ENCODE data around the gene CDKN1A.
A peak's percentile ranks its signal among the peaks of the same experiment; 100 is the strongest.
"Not testable (repeated sequence)": the region's sequence is repeated elsewhere in the genome, so short reads cannot be mapped to it uniquely, and the experiment has no call there.

CDKN1A gene

GRCh38 chr6:36678488-36679042 lies at the start of gene CDKN1A:
Gene CDKN1A (plus strand): TSS chr6:36678714. CDS start chr6:36684102, 5,388 bp downstream.
- peak; percentile 84 for DNase-seq

- no peak for DNase-seq
These were observed 48.7 kb upstream of the CDKN1A start for GRCh38 chr6:36629784-36630183.

GRCh38 chr6:36631326-36632011 lies 47.0 kb upstream of the CDKN1A start:
- DNase-seq = no peak

GRCh38 chr6:36633370-36633769 lies 45.1 kb upstream of the CDKN1A start:
- DNase-seq = no peak

- DNase-seq = no peak
These were observed 44.6 kb upstream of the CDKN1A start for GRCh38 chr6:36633915-36634314.

GRCh38 chr6:36634317-36635108 lies 44.0 kb upstream of the CDKN1A start:
- DNase-seq = no peak

- DNase-seq = no peak
These were observed 42.2 kb upstream of the CDKN1A start for GRCh38 chr6:36636283-36636682.

- no peak for DNase-seq
These were observed 41.7 kb upstream of the CDKN1A start for GRCh38 chr6:36636687-36637418.

- no peak for DNase-seq
These were observed 39.9 kb upstream of the CDKN1A start for GRCh38 chr6:36638579-36638978.

GRCh38 chr6:36639171-36639808 lies 39.2 kb upstream of the CDKN1A start:
- DNase-seq = no peak

GRCh38 chr6:36641543-36641942 lies 37.0 kb upstream of the CDKN1A start:
- no peak for DNase-seq

- DNase-seq = no peak
These were observed 35.3 kb upstream of the CDKN1A start for GRCh38 chr6:36642913-36643817.

GRCh38 chr6:36643977-36644376 lies 34.5 kb upstream of the CDKN1A start:
- DNase-seq = no peak

- DNase-seq = no peak
These were observed 29.4 kb upstream of the CDKN1A start for GRCh38 chr6:36649086-36649485.

GRCh38 chr6:36649701-36650484 lies 28.6 kb upstream of the CDKN1A start:
- no peak for DNase-seq

GRCh38 chr6:36650848-36651478 lies 27.6 kb upstream of the CDKN1A start:
- peak; percentile 14 for DNase-seq

- DNase-seq = no peak
These were observed 26.7 kb upstream of the CDKN1A start for GRCh38 chr6:36651659-36652379.

- not testable (repeated sequence) for DNase-seq
These were observed 24.0 kb upstream of the CDKN1A start for GRCh38 chr6:36654469-36654868.

- no peak for DNase-seq
These were observed 23.3 kb upstream of the CDKN1A start for GRCh38 chr6:36655085-36655724.
